Measurements from ENCODE around the gene OSBPL7. TPM values are rescaled to one million over a fixed set of nuclear protein-coding genes. Genes with fewer than 3 reads are reported as not detected.

The OSBPL7 gene
- total and polyA plus RNA-seq, 2 of the 8 experiments (the other 6 are each of a cell fraction or from before 2014, with no cell fraction given), result 7.2 to 8.9 TPM

- TF ChIP-seq GABPA (IDR thresholded peaks at IDR 0.05; ENCODE audit: borderline replicate concordance, insufficient read depth, low read length), result no peak
- TF ChIP-seq BRCA1 (IDR thresholded peaks at IDR 0.05; ENCODE audit: low read depth, low read length), result no peak
- TF ChIP-seq MAX (IDR thresholded peaks at IDR 0.05), result no peak
- TF ChIP-seq SUZ12 (IDR thresholded peaks at IDR 0.05; ENCODE audit: low read length), result no peak
- TF ChIP-seq BACH1 (IDR thresholded peaks at IDR 0.05; ENCODE audit: low read length), result no peak
- TF ChIP-seq SP4 (IDR thresholded peaks at IDR 0.05; ENCODE audit: low read length), result no peak
- no peak for TF ChIP-seq CREB1 (IDR thresholded peaks at IDR 0.05)
Observed at GRCh38 chr17:47838636-47839035, 17.0 kb upstream of the OSBPL7 start (continued).
